SK-N-SH (cell line): Measurements from ENCODE around the gene SLC45A3. TPM values are rescaled to one million over a fixed set of nuclear protein-coding genes. Genes with fewer than 3 reads are reported as not detected.

Source experiments
- CTCF ChIA-PET: fragments of 300-600, 350-600 bp; formaldehyde crosslinking; extraction: SDS; loops from one replicate; lab custom pipeline; 2021; lab: Yijun Ruan, JAX
- POLR2A ChIA-PET: fragments of 350-600 bp; sonication (Branson Sonifier 250); formaldehyde crosslinking; extraction: SDS; loops from one replicate; lab custom pipeline; 2020; ENCODE audit warnings: antibody characterized with exemption, inconsistent platforms; lab: Yijun Ruan, JAX
- DNase-seq: peaks from one replicate; pipeline ENCODE4 v3.0.0; 2012
- H2AFZ ChIP-seq: fragments of 200-600 bp; sonication (generic); 2 replicates; pipeline ENCODE4 v1.8.1; 2016; ENCODE audit warnings: antibody characterized with exemption, mild to moderate bottlenecking, low read depth
- H3F3A ChIP-seq: fragments of 200-600 bp; sonication (generic); replicated peaks from 2 replicates; pipeline ENCODE3; 2016; ENCODE audit warnings: antibody characterized with exemption, mild to moderate bottlenecking; ENCODE audit not compliant: insufficient read depth
- H3K27ac ChIP-seq, 2 experiments: fragments of 200-500 bp in 1 of 2; fragments of 200-600 bp in 1 of 2; sonication (Bioruptor generic) in 1 of 2; sonication (generic), shearing (Covaris generic) in 1 of 2; 2 replicates each; pipeline versions ENCODE4 v1.5.1 to v1.6.1; 2014 to 2016; ENCODE audit warnings: low read depth in 2 of 2, inconsistent platforms in 1 of 2, low read length in 1 of 2, mild to moderate bottlenecking in 1 of 2, mixed read lengths in 1 of 2
- H3K27me3 ChIP-seq: fragments of 200-600 bp; sonication (generic), shearing (Covaris generic); 2 replicates; pipeline ENCODE4 v1.6.1; 2016; ENCODE audit warnings: mixed run types; ENCODE audit not compliant: insufficient read depth
- H3K36me3 ChIP-seq, 2 experiments: fragments of 200-500 bp in 1 of 2; fragments of 200-600 bp in 1 of 2; sonication (Bioruptor generic) in 1 of 2; sonication (generic) in 1 of 2; replicated peaks in 1 of 2; 2 replicates each; pipeline versions ENCODE3 to v1.5.1; 2014 to 2016; ENCODE audit warnings: low read length in 1 of 2, mild to moderate bottlenecking in 1 of 2; ENCODE audit not compliant: insufficient read depth in 2 of 2, control insufficient read depth in 1 of 2
- H3K4me1 ChIP-seq, 2 experiments: fragments of 200-500 bp in 1 of 2; fragments of 200-600 bp in 1 of 2; sonication (Bioruptor generic) in 1 of 2; sonication (generic), shearing (Covaris generic) in 1 of 2; 2 replicates each; pipeline versions ENCODE4 v1.5.1 to v1.6.1; 2014 to 2016; ENCODE audit warnings: low read depth in 1 of 2, low read length in 1 of 2, mixed run types in 1 of 2; ENCODE audit not compliant: insufficient read depth in 2 of 2, control insufficient read depth in 1 of 2
- H3K4me2 ChIP-seq: fragments of 200-600 bp; sonication (generic), shearing (Covaris generic); 2 replicates; pipeline ENCODE4 v1.6.1; 2017; ENCODE audit warnings: mixed run types
- H3K4me3 ChIP-seq, 2 experiments: fragments of 200-500 bp in 1 of 2; fragments of 200-600 bp in 1 of 2; sonication (Bioruptor generic) in 1 of 2; sonication (generic), shearing (Covaris generic) in 1 of 2; 2 replicates each; pipeline versions ENCODE4 v1.5.1 to v1.8.1; 2014 to 2016; ENCODE audit warnings: low read depth in 2 of 2, inconsistent platforms in 1 of 2, low read length in 1 of 2, mild to moderate bottlenecking in 1 of 2, mixed read lengths in 1 of 2, moderate library complexity in 1 of 2
- H3K79me2 ChIP-seq: fragments of 200-600 bp; sonication (generic); 2 replicates; pipeline ENCODE4 v1.8.1; 2017; ENCODE audit warnings: mild to moderate bottlenecking; ENCODE audit not compliant: insufficient read depth
- H3K9ac ChIP-seq: fragments of 200-600 bp; sonication (generic); 2 replicates; pipeline ENCODE4 v1.6.1; 2017; ENCODE audit warnings: mixed run types
- H3K9me2 ChIP-seq: fragments of 200-600 bp; sonication (generic); 2 replicates; pipeline ENCODE4 v1.6.1; 2017; ENCODE audit warnings: mixed run types
- H3K9me3 ChIP-seq: fragments of 200-600 bp; sonication (generic); 2 replicates; pipeline ENCODE4 v1.6.1; 2017; ENCODE audit warnings: mixed run types, mild to moderate bottlenecking, moderate library complexity
- H4K20me1 ChIP-seq: fragments of 200-600 bp; sonication (generic); 2 replicates; pipeline ENCODE4 v1.6.1; 2017; ENCODE audit warnings: mild to moderate bottlenecking, mixed run types; ENCODE audit not compliant: insufficient read depth
- CHD2 ChIP-seq: fragments of 150-350 bp; IDR thresholded peaks from 2 replicates; pipeline ENCODE4 v1.6.1; 2018; ENCODE audit warnings: low read length; ENCODE audit not compliant: partially characterized antibody
- CTCF ChIP-seq: fragments of 200-600 bp; sonication (generic); IDR thresholded peaks from 2 replicates; pipeline ENCODE4 v1.6.1; 2017; ENCODE audit warnings: antibody characterized with exemption, mild to moderate bottlenecking, moderate library complexity
- FOXJ3 ChIP-seq: sonication (generic); formaldehyde crosslinking; IDR thresholded peaks from 2 replicates; pipeline ENCODE4 v1.5.1; 2020; ENCODE audit warnings: mild to moderate bottlenecking, missing genetic modification reagents
- MAX ChIP-seq: IDR thresholded peaks from 2 replicates; pipeline ENCODE4 v1.4.0; 2012; ENCODE audit warnings: low read depth
- TCF12 ChIP-seq: IDR thresholded peaks from 2 replicates; pipeline ENCODE4 v1.4.0; 2012
- ZBTB33 ChIP-seq: IDR thresholded peaks from 2 replicates; pipeline ENCODE4 v1.4.0; 2012; ENCODE audit warnings: low read depth, borderline replicate concordance
- WGBS: methylation state at CpG from one replicate; pipeline ENCODE4 v1.1.6; 2017; ENCODE audit warnings: low lambda C conversion rate; 5-methylcytosine and 5-hydroxymethylcytosine counted together
- polyA plus RNA-seq, 3 experiments: library from polyadenylated mRNA; depleted of rRNA; stranded (reverse); fragments of >200 nt; gene quantifications; 2 replicates each; pipeline ENCODE4 v1.2.3, GENCODE V29; 2012

SLC45A3 gene
- polyA plus RNA-seq, 1 of the 3 experiments (the other 2 are of a cell fraction) = 4.6 TPM

- CTCF ChIA-PET = interaction anchor here (0.8 to 18.5 kb wide), 4 partner anchors 9 to 181 kb away, joined by 3 to 214 read pairs (median 4); partner anchors contain the start of gene SLC45A3
Observed at GRCh38 chr1:205668951-205669340, 11.4 kb downstream of the SLC45A3 start.

More at GRCh38 chr1:205668951-205669340, 11.4 kb downstream of the SLC45A3 start:
- H3K4me2 ChIP-seq = no peak overlapping the region
- peaks cover 11% of the 10 kb centered on the region for H3K79me2 ChIP-seq
- TF ChIP-seq TCF12 (no peak), CHD2 (no peak), FOXJ3 (CRISPR knock-in tag) (no peak), ZBTB33 (no peak), MAX (no peak), CTCF (no peak)
- POLR2A ChIA-PET = no interaction called here
- peaks cover 0 to 16% of the 10 kb centered on the region in 2 experiments; a peak in 1 of 4 replicates for H3K4me1 ChIP-seq
- no peak overlapping the region for H3K4me3 ChIP-seq
- no peak overlapping the region for H3K27ac ChIP-seq
- H4K20me1 ChIP-seq = no peaks in the 10 kb centered on the region
- H3K9me2 ChIP-seq = no peaks in the 10 kb centered on the region
- no peak overlapping the region for H3K9ac ChIP-seq
- no peaks in the 10 kb centered on the region for H3K9me3 ChIP-seq
- no peaks in the 10 kb centered on the region for H3F3A ChIP-seq
- peak; percentile 16 for DNase-seq
- no peaks in the 10 kb centered on the region for H3K36me3 ChIP-seq
- no peak overlapping the region for H2AFZ ChIP-seq
- WGBS = 100% methylated on average over 5 of the region's 5 CpGs
- no peaks in the 10 kb centered on the region for H3K27me3 ChIP-seq
